HG03025 (cell line): ENCODE results near the gene EMP1.

Experiments
- ATAC-seq: cut with Tn5 transposase; IDR thresholded peaks from one replicate; pipeline ENCODE4 v1.9.1; 2021; ENCODE audit warnings: mild to moderate bottlenecking, moderate library complexity; ENCODE audit not compliant: unreplicated experiment, low FRiP score

The EMP1 gene

DNA sequence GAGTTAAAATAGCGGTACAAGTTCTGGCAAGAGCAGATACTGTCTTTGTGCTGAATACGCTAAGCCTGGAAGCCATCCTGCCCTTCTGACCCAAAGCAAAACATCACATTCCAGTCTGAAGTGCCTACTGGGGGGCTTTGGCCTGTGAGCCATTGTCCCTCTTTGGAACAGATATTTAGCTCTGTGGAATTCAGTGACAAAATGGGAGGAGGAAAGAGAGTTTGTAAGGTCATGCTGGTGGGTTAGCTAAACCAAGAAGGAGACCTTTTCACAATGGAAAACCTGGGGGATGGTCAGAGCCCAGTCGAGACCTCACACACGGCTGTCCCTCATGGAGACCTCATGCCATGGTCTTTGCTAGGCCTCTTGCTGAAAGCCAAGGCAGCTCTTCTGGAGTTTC lies 18.5 kb downstream of the EMP1 start:
- no peak for ATAC-seq

DNA sequence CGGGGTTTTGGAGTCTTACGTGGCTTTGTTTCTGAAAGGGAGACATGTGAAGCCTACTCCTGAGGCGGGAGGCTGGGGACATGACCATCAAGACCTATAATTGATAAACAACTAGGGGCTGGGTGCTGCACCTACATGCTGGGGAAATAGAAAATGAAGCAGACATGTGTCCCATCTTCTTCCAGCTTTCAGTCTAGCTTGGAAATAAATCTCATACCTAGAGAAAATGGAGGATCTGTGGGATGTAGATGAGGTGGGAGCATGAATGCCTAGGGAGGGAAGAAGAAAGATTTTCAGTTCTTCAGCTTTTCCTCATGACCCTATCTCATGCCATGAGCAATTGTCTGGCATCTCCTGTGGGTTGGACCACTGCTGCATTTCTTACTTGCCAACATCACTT lies 22.1 kb downstream of the EMP1 start:
- ATAC-seq = no peak

DNA sequence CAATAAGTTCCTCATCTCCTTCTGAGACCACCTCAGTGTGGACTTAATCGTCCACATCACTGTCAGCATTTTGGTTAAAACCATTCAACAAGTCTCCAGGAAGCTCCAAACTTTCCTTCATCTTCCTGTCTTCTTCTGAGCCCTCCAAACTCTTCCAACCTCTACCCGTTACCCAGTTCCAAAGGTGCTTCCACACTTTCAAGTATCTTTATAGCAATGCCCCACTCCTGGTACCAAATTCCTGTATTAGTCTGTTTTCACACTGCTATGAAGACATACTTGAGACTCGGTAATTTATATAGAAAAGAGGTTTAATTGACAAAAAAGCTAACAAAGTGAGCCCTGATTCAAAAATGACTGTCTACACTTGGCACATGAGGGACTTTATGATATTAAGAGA lies 22.8 kb downstream of the EMP1 start:
- ATAC-seq = no peak

DNA sequence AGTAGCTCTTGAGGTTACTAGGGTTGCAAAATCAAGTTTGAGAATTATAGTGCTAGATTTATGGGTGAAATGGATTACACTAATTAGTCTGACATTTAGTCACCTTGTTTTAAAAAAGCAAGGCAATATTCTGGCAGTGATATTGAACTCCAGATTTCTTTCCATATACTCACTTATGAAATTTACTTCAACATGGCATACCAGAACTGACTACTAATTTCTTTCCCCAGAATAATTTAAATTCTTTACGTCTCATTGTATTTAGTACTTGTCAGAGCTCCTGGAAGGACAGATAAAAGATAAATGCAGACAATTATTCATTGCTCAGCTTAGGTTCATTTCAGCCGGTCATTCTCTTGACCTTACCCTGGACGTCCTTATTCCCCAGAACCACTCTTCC lies 24.3 kb downstream of the EMP1 start:
- no peak for ATAC-seq

DNA sequence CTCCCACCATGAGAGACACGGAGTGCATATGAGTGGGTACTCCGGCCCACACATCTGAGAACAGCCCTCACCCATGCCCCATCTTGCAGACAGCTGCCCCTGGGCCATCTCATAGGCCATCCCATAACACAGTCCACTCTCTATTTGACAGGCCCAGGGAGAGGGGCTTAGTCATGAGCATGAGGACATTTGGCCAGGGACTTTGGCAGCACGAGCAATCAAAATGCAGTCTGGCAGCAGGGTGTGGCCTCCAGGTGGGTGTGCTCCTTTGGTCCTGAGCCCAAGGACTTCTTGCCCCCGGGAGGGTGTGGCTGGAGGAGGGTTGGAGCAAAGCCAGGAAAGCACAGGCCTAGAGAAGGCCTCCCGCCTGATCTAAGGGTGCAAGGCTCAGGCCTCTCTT lies 25.6 kb downstream of the EMP1 start:
- no peak for ATAC-seq

DNA sequence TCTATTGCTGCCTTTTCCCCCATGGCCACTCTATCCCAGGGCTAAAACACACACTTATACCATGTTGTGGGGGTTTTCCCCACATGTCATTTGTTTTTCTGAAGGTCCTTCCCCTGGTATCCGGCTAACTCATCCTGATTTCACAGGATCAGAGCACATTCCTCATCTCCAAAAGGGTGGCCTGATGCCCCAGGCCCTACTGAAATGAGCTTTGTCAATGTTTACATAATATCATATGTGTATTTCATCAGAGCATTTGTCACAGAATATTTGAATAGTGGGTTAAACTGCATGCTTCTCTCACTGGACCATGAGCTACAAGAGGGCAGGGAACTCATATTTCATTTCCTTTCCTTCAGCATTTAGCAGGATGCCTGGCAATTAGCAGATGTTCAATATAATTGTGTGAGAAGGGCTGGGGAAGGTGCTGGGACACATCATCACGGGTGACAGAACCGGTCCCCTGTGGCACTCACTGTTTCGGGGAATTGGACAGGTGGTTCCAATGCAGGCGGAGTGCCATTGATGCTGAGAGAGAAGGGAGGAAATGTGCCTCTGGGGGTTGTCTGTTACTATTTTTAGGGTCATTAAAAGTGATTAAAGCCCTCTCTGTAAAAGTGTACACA lies 26.8 kb downstream of the EMP1 start:
- no peak for ATAC-seq

DNA sequence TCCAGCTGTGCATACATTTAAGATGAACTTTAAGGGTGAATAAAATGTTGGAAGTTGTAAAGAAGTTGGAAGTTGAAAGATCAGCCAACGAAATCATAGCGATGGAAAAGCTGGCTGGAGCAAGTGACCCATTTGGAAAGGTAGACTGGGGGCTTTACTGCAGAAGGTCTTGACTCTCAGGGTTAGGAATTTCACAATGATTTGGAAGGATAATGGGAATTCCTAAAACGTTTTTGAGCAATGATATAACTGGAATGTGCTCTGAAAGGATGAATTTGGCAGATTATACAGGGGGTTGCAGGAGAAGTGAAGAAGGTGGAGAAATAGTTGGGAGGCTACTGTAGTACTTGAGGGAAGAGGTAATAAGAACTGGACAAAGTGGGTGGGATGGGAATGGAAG lies 27.4 kb downstream of the EMP1 start:
- ATAC-seq = no peak

DNA sequence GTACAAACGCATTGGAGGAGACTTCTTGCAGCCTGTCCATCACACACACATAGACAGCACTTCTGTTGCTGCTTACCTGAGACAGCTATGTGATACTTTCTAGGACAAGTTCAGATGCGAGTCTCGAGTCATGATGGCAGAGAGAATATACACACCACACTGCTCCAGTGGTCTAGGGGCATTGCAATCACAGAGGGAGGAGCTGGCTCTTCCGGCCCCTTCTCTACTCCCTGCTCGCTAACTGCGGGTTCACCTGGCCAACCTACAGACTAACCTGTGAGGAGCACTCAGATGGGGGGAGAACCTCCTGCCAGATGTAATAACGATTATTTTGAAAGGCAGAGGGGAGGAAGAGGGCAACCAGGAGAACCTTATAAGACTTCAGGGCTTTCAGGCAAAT lies 30.7 kb downstream of the EMP1 start:
- ATAC-seq = no peak

DNA sequence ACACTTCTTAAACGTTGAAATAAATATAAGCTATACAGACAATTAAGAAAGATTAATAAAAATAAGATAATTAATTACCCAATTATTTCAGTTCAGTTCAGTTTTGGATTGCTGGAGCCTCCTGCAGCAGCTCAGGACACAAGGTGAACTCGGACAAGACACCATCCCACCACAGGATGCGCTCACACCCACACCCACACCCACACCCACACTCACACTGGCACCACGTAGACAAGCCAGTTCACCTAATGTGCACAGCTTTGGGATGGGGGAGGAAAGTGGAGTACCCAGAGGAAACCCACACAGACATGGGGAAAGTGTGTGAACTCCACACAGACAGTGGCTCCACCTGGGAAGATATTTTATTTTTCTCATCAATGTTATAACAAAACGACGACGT lies 32.1 kb downstream of the EMP1 start:
- ATAC-seq = no peak

DNA sequence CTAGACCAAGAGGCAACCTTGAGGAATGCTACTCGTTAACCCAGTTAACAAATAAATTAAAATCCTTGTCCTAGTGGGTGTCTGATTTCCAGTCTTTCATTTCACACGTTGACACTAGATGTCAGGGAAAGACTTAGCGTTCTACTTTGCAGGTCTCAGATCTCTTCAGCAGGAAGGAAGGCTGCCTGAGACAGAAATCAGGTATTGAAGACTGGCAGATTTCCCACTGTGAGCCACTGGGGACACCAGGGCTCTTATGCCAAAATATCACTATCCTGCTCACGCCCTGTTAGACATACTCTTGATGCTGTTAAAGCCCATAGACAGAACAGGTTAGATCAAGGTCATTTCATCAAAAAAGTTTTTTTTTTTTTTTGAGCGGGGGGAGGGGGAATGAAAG lies 33.0 kb downstream of the EMP1 start:
- ATAC-seq = no peak

DNA sequence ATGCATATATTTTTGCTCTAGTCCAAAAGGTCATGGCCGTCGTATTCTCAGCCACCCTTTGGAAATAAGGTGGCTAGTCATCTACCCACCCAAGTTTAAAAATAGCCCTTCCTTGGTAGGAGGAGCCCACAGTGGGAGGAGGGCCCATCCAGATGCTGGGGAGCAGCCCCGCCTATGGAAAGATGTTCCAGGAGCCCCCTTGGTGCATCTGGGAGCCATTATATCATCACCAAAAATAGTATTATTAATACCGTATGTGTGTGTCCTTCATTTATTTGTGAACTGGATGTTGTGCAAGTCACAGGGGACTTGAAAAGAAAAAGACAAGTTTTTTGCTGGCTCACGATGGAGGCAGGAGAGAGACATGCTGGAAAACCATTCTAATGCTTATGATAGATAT lies 34.0 kb downstream of the EMP1 start:
- ATAC-seq = no peak

DNA sequence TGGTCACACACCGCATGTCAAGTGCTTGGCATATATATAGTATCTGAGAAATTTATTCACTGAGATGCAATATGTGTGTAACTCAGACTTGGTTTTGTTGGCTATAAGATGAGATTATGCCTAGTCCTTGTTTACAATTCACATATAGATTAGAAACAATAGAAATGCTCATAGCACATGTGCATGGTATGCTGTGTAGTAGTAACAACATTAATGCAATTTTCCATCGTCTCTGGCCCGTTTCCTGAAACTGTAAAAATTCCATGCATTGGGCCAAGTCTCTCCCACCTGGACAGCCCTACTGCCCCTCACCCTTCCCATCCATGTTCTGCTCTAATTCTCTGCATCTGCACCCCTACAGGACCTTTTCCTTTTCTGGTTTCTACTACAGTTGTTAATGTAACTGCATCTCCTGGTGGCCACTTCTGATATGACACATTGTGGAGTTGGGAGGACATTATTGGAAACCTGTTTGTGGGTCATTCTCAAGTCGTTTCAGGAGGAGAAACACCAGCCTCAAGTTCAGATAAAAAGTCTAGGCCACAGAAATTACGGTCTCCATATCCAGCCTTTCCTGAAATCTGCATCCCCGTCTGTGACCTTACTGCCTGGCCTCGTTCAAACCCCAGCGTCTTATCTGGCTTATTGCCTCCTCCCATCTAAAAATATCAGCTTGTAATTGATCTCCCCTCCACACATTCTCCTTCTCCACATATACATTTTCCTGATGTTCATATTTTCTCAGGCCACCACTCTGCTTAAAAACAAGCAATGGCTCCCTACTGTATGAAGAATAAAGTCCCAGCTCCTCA lies 37.5 kb downstream of the EMP1 start:
- ATAC-seq = no peak

DNA sequence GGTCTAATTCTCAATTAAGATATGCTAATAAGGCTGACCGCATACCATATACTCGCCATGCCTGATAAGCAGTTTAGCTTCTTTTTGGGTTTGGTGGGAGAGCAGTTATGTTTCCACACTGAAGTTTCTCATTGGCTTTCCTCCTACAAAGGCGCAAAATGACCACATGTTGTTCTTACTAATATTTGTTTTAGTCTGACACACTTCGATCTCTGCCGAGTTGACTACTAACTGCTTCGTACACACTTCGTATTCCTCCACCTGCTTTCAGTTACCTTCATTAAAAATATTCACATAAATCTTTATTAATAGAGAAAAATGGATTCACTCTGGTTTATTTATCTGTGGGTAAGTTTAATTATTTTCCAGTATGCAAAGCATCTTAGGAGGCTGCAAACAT lies 41.7 kb downstream of the EMP1 start:
- no peak for ATAC-seq

DNA sequence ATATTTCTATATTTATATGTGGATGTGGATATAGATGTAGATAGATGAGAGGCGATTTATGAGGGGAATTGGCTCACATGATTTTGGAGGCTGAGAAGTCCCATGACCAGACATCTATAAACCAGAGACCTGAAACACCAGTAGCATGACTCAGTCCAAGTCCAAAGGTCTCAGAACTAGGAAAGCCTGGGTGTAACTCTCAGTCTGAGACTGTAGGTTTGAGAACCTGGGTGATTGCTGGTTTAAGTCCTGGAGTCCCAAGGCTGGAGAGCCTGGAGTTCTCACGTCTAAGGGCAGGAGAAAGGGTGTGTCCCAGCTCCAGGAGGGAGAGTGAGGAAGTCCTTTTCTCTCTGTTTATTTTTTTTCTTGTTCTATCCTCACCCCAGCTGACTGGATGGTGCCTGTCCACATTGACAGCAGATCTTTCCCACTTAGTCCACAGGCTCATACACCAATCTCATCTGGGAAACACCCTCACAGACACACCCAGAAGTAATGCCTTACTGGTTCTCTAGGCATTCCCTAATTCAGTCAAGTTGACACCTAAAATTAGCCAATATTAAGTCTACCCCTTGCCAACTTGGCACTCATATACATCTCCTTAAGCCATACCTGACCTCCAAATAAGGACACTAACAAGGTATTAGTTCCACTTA lies 45.4 kb downstream of the EMP1 start:
- ATAC-seq = no peak

DNA sequence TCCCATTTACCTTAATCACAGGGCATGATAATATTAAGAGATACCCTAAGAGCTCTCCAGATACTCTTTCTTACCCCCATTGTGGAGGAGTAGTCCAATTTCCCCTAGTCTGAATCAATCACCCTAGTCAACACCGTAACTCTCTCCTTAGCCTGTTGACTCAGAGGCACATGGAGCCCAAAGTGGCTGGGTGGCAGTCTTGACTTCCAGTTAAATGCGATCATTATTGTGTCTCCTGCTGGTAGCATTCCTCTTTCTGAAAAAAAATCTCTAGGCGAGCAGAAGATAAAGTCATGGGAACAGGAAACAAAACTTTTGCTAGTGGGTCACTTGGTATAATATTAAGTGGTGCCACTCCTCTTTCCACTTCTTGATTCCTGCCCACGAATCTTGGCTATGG lies 46.4 kb downstream of the EMP1 start:
- no peak for ATAC-seq

DNA sequence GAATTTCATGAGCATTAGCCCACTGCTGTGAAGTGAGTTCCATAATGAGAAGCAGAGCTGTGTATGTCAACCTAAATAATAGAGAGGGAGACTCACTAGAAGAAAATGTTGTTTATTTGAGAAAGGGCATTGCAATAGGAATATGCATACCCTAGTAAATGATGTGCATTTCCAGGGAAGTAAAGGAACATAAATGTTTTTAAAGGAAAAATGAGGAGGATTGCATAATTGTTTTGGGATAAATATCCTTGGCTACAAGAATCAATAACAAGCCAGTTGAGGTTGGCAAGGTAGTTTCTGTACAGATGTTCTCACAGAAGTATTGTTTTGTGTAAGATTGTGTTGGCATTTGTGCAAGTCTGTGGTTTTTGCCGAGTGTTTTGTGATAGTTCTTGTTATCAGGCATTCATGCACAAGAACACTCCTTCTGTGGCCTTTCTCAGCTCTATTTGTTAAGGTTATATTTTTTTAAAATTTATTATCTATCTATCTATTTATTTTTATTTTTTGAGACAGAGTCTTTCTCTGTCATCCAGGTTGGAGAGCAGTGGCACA lies 47.1 kb downstream of the EMP1 start:
- no peak for ATAC-seq

DNA sequence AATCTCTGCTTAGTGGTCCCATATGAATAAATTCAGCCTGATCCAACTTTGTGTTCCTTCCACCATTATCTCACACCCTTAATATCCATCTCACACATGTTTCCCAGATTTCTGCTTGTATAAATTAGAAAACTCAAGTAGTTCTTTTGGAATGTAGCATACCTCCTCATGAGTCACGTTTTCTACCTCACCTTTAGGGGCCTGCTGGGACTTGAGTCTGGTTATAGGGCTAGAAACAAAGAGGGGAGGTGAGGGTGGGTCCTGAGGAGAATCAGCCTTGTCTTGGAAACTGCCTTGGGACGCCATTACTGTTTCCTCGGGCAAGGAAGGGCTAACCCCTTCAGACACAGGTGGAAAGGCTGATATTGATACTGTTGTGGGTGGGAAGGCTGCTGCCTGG lies 51.1 kb downstream of the EMP1 start:
- no peak for ATAC-seq

DNA sequence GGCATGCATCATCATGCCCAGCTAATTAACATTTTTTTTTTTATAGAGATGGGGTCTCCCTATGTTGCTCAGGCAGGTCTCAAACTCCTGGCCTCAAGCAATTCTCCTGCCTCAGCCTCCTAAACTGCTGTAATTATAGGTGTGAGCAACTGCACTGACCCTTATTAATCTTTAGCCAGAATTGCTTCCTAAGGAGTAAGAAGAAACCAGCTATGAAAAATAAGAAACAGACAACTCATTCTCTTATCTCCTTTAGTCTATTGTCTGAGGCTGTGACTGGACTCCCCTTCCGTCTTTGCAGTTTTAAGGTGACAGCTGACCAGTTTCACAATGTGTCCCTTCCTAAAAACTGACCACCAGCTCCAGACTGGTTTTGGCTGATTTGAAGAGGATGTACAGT lies 52.4 kb downstream of the EMP1 start:
- ATAC-seq = no peak

DNA sequence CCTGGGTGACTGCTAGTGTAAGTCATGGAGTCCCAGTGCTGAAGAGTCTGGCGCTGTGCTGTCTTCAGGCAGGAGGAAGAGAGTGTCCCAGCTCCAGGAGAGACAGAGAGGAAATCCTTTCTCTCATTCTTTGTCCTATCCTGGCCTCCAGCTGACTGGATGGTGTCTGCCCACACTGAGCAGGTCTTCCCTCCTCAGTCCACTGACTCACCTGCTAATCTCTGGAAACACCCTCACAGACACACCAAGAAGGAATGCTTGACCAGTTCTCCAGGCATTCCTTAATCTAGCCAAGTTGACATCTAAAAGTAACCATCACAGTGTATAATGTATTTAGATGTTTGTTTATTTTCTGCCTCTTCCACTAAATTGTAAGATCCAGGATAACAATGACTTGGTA lies 53.9 kb downstream of the EMP1 start:
- ATAC-seq = no peak

DNA sequence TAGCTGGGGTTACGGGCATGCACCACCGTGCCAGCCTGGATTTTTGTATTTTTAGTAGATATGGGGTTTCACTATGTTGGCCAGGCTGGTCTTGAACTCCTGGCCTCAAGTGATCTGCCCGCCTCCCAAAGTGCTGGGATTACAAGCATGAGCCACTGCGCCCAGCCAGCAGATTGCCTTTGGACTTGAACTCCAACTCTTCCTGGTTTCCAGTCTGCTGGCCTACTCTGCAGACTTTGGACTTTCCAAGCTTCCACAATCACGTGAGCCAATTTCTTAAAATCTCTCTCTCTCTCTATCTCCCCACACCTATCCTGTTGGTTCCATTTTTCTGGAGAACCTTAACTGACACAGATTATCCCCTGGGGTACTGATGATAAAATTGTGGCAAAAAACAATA lies 55.0 kb downstream of the EMP1 start:
- no peak for ATAC-seq

DNA sequence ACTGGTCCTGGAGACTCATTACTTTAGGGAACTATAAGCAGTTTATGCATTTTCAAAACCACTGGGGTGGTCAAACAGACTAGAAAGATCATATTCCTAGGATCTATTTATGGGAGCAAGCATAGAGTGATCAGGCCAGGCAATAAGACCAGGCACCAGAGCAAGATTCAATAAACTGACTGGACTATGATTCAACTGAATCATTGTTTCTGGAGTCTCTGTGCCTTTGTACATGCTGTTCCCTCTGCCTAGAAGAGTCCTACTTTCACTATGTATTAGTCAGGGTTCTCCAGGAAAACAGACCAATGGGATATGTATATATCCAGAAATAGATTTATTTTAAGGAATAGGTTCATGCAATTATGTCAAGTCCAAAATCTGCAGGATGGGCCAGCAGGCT lies 55.5 kb downstream of the EMP1 start:
- ATAC-seq = no peak

DNA sequence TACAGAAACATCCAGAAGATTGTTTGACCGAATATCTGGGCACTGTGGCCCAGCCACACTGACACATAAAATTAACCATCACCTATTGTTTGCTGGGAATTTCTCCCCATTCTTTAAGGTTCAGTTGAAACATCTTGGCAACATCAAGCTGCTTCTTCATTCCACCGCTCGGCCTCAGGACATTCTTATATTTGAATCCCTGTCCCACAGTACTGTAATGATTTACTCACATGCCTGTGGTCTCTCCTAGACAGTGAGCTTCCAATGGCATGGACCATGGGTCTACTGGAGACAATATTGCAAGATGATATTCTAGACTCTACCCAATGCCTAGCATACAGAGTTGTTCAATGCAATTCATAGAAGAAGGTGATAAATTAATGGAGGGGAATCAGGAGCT lies 56.1 kb downstream of the EMP1 start:
- ATAC-seq = no peak
